HCT116 (cell line): ENCODE results near the gene MRPL33. TPM values are rescaled to one million over a fixed set of nuclear protein-coding genes. Genes with fewer than 3 reads are reported as not detected.

Experiments used
- ATAC-seq: fragments of 200-7000 bp; cut with Tn5 transposase; 2 replicates; pipeline ENCODE4 v1.9.1; 2020; ENCODE audit warnings: mild to moderate bottlenecking, moderate library complexity
- BruUV-seq: library from RNA; stranded (reverse); fragments of 400-500 nt; replicated peaks from 2 replicates; lab custom pipeline; 2021; lab: Mats Ljungman, UMichigan
- CTCF ChIA-PET: fragments of 300-600 bp; sonication (Branson Sonifier 250); formaldehyde crosslinking; loops from one replicate; lab custom pipeline; 2021; ENCODE audit warnings: antibody characterized with exemption; lab: Charles Lee
- POLR2A ChIA-PET: fragments of 300-600, 350-600 bp; sonication (Branson Sonifier 250); formaldehyde crosslinking; loops from one replicate; lab custom pipeline; 2021; ENCODE audit warnings: antibody characterized with exemption; lab: Charles Lee
- RAD21 ChIA-PET, 2 experiments: fragments of 300-600 bp; sonication (Branson Sonifier 250); formaldehyde crosslinking; loops; one replicate each; lab custom pipeline; 2023; ENCODE audit warnings: low total read pairs in 2 of 2; ENCODE audit not compliant: uncharacterized antibody in 2 of 2, unreplicated experiment in 2 of 2, low non-redundant PET in 1 of 2; lab: Charles Lee
- DNase-seq: peaks from one replicate; pipeline ENCODE4 v3.0.0-alpha.2; 2010; ENCODE audit warnings: low read depth, low spot score
- H2AFZ ChIP-seq: fragments of 200-600 bp; shearing (Covaris generic), sonication (generic); 2 replicates; pipeline ENCODE4 v1.6.1; 2017; ENCODE audit warnings: low read depth, mixed run types, mixed read lengths, antibody characterized with exemption, low read length; ENCODE audit not compliant: poor library complexity, severe bottlenecking
- H3K27ac ChIP-seq: 2 replicates; pipeline ENCODE4 v1.5.1; 2012; ENCODE audit warnings: low read depth, low read length
- H3K27me3 ChIP-seq: fragments of 200-600 bp; sonication (generic); 2 replicates; pipeline ENCODE4 v1.6.1; 2016; ENCODE audit warnings: mixed run types, low read length, mixed read lengths; ENCODE audit not compliant: insufficient read depth
- H3K36me3 ChIP-seq, 2 experiments: fragments of 200-500 bp in 1 of 2; fragments of 200-600 bp in 1 of 2; sonication (Bioruptor generic) in 1 of 2; sonication (generic) in 1 of 2; 2 replicates each; pipeline versions ENCODE4 v1.5.1 to v1.6.1; 2014 to 2016; ENCODE audit warnings: low read length in 2 of 2, inconsistent platforms in 1 of 2, mixed read lengths in 1 of 2, mixed run types in 1 of 2; ENCODE audit not compliant: insufficient read depth in 2 of 2, control insufficient read depth in 1 of 2
- H3K4me1 ChIP-seq, 2 experiments: fragments of 200-600 bp in 1 of 2; sonication (generic) in 1 of 2; 2 replicates each; pipeline versions ENCODE4 v1.5.1 to v1.6.1; 2012 to 2017; ENCODE audit warnings: low read length in 2 of 2, inconsistent platforms in 1 of 2, mild to moderate bottlenecking in 1 of 2, mixed read lengths in 1 of 2, mixed run types in 1 of 2, moderate library complexity in 1 of 2; ENCODE audit not compliant: insufficient read depth in 2 of 2, control insufficient read depth in 1 of 2
- H3K4me2 ChIP-seq: fragments of 200-600 bp; sonication (generic); 2 replicates; pipeline ENCODE4 v1.6.1; 2017; ENCODE audit warnings: mixed run types, low read length, mixed read lengths
- H3K4me3 ChIP-seq, 2 experiments: fragments of 200-600 bp in 1 of 2; sonication (generic) in 1 of 2; replicated peaks in 1 of 2; 2 replicates each; pipeline ENCODE4 v1.5.1; 2011 to 2016; ENCODE audit warnings: low read length in 2 of 2, control low read depth in 1 of 2, low read depth in 1 of 2, mild to moderate bottlenecking in 1 of 2, mixed read lengths in 1 of 2, mixed run types in 1 of 2
- H3K79me2 ChIP-seq: fragments of 200-600 bp; sonication (generic); 2 replicates; pipeline ENCODE4 v1.6.1; 2017; ENCODE audit warnings: mild to moderate bottlenecking, mixed run types, low read length, moderate library complexity, mixed read lengths; ENCODE audit not compliant: insufficient read depth
- H3K9ac ChIP-seq: fragments of 200-600 bp; sonication (generic); 2 replicates; pipeline ENCODE4 v1.6.1; 2016; ENCODE audit warnings: low read length, mixed read lengths
- H3K9me2 ChIP-seq: fragments of 200-600 bp; sonication (generic), shearing (Covaris generic); 2 replicates; pipeline ENCODE4 v1.6.1; 2017; ENCODE audit warnings: mixed run types, mild to moderate bottlenecking, moderate library complexity; ENCODE audit not compliant: insufficient read depth
- H3K9me3 ChIP-seq, 2 experiments: fragments of 200-500 bp in 1 of 2; fragments of 200-600 bp in 1 of 2; sonication (Bioruptor generic) in 1 of 2; sonication (generic) in 1 of 2; 2 replicates each; pipeline ENCODE4 v1.6.1; 2014 to 2017; ENCODE audit warnings: low read length in 2 of 2, mixed read lengths in 2 of 2, inconsistent platforms in 1 of 2, low read depth in 1 of 2, mild to moderate bottlenecking in 1 of 2, mixed run types in 1 of 2, moderate library complexity in 1 of 2; ENCODE audit not compliant: control insufficient read depth in 1 of 2, insufficient read depth in 1 of 2
- H4K20me1 ChIP-seq: fragments of 200-600 bp; sonication (generic), shearing (Covaris generic); 2 replicates; pipeline ENCODE4 v1.6.1; 2017; ENCODE audit warnings: mixed run types, mild to moderate bottlenecking, moderate library complexity; ENCODE audit not compliant: insufficient read depth
- CBX3 ChIP-seq: IDR thresholded peaks from 2 replicates; pipeline ENCODE4 v1.6.1; 2012; ENCODE audit warnings: low read depth
- EZH2 ChIP-seq: fragments of 200-600 bp; sonication (generic); IDR thresholded peaks from 2 replicates; pipeline ENCODE4 v1.6.1; 2017; ENCODE audit warnings: antibody characterized with exemption, mixed run types
- EZH2phosphoT487 ChIP-seq: fragments of 200-600 bp; IDR thresholded peaks from 2 replicates; pipeline ENCODE4 v1.6.1; 2018; ENCODE audit warnings: antibody characterized with exemption, borderline replicate concordance
- TCF7L2 ChIP-seq: IDR thresholded peaks from 2 replicates; pipeline ENCODE4 v1.7.0; 2011; ENCODE audit warnings: borderline replicate concordance, inconsistent platforms; ENCODE audit not compliant: insufficient read depth, insufficient read length; ENCODE audit errors: extremely low read depth
- intact Hi-C: fragments of 100-400 bp; cut with micrococcal nuclease; formaldehyde crosslinking; loops from 2 replicates; pipeline ENCODE4 v1.10.0; 2022
- total RNA-seq: library from RNA; stranded (reverse); gene quantifications from one replicate; pipeline ENCODE4 v1.2.1, GENCODE V29; 2021; ENCODE audit not compliant: unreplicated experiment
- TF ChIP-seq, protein P1 (sequence below): IDR thresholded peaks from 2 replicates; pipeline ENCODE4 v1.6.1; 2012
- TF ChIP-seq, protein P2 (sequence below): IDR thresholded peaks from 2 replicates; pipeline ENCODE4 v1.6.1; 2012; ENCODE audit warnings: low read depth

The MRPL33 gene
- total RNA-seq, 1 experiment from 2014 or later = 66.3 TPM

DNA sequence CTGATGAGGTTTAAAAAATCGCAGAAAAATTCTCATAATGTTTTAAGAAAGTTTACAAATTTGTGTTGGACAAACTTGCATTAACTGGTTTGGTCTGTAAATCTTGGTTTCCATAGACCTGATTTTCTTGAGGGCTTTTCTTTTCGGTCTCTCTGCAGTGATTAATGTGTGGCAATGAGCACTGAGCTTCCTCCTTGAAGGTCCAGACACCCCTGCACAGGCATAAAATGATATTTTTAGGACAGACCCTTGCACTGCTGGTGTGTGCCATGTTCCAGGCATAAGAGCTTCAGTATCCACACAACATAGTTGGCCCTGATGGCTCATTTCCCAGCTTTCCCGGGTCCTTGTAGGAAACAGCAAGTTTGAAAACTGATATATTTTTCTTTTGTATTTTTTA lies 33.7 kb downstream of the MRPL33 start:
- H3K4me1 ChIP-seq = peaks cover 3 to 19% of the 10 kb centered on the region in 2 experiments
- no peaks in the 10 kb centered on the region for H3K79me2 ChIP-seq
- DNase-seq = no peak
- H3K4me2 ChIP-seq = no peak overlapping the region
- ATAC-seq = no peak
- H3K27ac ChIP-seq = no peak overlapping the region
- H3K9ac ChIP-seq = no peak overlapping the region
- no peaks in the 10 kb centered on the region for H3K9me2 ChIP-seq
- H3K27me3 ChIP-seq = no peaks in the 10 kb centered on the region
- H3K36me3 ChIP-seq = no peaks in the 10 kb centered on the region
- TF ChIP-seq EZH2 (no peak), EZH2phosphoT487 (no peak), TCF7L2 (no peak), CBX3 (no peak)
- no peaks in the 10 kb centered on the region for H3K9me3 ChIP-seq
- no peaks in the 10 kb centered on the region for H4K20me1 ChIP-seq
- ChIA-PET POLR2A (no interaction called here), RAD21 (no interaction called here), CTCF (no interaction called here)
- intact Hi-C loops = no loop called here
- no peak overlapping the region for H2AFZ ChIP-seq
- BruUV-seq = no TSS peak
- H3K4me3 ChIP-seq = no peak overlapping the region

DNA sequence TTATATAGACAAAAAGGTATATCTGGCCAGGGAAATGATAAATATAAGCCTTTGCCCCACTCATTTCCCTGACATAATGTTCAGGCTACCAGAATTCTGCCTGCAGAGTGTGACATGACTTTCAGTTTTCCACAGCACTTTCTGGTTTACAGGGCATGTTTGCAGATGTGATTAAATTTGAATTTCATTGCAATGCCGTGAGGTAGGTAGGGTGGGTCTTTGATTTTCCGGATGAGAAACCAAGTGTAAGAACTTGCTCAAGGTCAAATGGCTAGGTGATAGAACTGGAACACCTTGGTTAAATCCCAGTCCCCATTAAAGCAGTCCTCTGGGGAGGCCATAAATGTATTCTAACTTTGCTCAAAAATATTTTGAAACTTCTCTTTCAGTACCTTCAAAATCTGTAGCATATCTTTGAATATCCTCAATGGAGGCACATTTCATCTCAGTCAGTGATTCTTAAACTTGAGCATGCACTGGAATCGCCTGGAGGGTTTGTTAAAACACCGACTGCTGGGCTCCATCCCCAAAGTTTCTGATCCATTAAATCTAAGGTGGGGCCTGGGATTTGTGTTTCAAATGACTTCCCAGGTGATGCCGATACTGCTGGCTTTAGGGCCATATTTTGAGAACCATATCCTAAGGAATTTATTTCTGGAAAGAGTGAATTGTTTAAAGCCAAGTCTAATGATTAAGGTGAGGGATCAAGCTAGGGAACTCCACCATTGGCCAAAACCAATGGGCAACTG lies 35.0 kb downstream of the MRPL33 start:
- BruUV-seq = no TSS peak
- ATAC-seq = no peak
- no peaks in the 10 kb centered on the region for H3K9me2 ChIP-seq
- no peak overlapping the region for H3K9ac ChIP-seq
- TF ChIP-seq, protein P1, sequence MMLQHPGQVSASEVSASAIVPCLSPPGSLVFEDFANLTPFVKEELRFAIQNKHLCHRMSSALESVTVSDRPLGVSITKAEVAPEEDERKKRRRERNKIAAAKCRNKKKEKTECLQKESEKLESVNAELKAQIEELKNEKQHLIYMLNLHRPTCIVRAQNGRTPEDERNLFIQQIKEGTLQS = 0 out of 2 replicates have a peak, but pooled peaks have one; percentile 6
- TF ChIP-seq, protein P2, sequence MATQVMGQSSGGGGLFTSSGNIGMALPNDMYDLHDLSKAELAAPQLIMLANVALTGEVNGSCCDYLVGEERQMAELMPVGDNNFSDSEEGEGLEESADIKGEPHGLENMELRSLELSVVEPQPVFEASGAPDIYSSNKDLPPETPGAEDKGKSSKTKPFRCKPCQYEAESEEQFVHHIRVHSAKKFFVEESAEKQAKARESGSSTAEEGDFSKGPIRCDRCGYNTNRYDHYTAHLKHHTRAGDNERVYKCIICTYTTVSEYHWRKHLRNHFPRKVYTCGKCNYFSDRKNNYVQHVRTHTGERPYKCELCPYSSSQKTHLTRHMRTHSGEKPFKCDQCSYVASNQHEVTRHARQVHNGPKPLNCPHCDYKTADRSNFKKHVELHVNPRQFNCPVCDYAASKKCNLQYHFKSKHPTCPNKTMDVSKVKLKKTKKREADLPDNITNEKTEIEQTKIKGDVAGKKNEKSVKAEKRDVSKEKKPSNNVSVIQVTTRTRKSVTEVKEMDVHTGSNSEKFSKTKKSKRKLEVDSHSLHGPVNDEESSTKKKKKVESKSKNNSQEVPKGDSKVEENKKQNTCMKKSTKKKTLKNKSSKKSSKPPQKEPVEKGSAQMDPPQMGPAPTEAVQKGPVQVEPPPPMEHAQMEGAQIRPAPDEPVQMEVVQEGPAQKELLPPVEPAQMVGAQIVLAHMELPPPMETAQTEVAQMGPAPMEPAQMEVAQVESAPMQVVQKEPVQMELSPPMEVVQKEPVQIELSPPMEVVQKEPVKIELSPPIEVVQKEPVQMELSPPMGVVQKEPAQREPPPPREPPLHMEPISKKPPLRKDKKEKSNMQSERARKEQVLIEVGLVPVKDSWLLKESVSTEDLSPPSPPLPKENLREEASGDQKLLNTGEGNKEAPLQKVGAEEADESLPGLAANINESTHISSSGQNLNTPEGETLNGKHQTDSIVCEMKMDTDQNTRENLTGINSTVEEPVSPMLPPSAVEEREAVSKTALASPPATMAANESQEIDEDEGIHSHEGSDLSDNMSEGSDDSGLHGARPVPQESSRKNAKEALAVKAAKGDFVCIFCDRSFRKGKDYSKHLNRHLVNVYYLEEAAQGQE = no peak
- RAD21 ChIA-PET = no interaction called here
- no peaks in the 10 kb centered on the region for H3K36me3 ChIP-seq
- H3K9me3 ChIP-seq = no peaks in the 10 kb centered on the region
- CTCF ChIA-PET = interaction anchor here (1.3 to 1.5 kb wide), 2 partner anchors 89 to 640 kb away, joined by 3 read pairs; no protein-coding TSS in a partner anchor
- no peak for DNase-seq
- H3K4me1 ChIP-seq = peaks cover 0 to 10% of the 10 kb centered on the region in 2 experiments; a peak in 2 of 4 replicates
- H4K20me1 ChIP-seq = no peaks in the 10 kb centered on the region
- H3K4me2 ChIP-seq = no peak overlapping the region
- H3K79me2 ChIP-seq = no peaks in the 10 kb centered on the region
- no peak overlapping the region for H3K4me3 ChIP-seq
- POLR2A ChIA-PET = no interaction called here
- H3K27ac ChIP-seq = no peak overlapping the region
- H3K27me3 ChIP-seq = no peaks in the 10 kb centered on the region
- intact Hi-C loops = loop anchor here (1.0 kb wide), 2 partner anchors 590 to 646 kb away; no protein-coding TSS in a partner anchor
- no peak overlapping the region for H2AFZ ChIP-seq
